ENCODE measurements around the gene ATG2A.
A peak's percentile ranks its signal among the peaks of the same experiment; 100 is the strongest.

The ATG2A gene

DNA sequence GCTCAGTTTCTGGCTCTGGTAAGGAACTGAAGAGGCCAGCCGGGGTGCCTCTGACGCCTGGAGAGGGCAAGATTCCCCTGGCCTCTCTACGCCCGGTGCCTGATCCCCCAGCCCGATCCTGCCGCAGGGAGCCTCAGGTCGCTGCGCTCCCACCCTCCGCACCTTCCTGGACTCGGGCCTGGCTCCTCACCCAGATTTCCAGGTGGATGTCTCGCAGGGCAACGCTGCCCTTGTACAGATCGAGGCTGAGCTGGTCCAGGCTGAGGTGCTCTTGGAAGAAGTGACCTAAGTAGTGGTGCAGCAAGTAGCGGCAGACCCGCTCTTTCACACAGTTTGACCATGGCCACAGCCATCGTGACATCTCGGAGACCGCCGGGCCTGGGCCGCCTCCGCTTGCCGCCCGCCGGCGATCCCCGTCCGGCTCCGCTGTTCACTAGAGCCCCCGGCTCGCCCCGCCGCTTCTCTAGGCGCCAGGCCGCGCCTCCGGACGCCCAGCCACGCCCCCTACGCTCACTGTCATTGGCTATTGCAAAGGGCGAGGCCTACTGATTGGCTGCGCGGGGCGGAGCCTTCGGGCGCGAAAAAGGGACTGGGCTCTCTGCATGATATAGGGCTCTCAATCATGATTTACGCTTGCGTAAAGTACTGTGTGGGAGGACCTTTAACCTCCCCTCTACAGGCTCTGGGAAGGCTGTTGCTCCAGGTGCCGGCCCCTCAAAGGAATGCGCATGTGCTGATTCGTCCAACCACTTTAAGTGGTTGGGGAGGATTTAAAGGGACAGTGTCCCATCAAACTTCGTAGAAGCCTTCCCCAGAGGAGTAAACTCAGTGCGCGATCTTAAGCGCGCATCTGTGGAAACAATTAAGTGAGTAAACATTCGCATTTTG lies at the start of gene ATG2A:
Gene ATG2A (minus strand): TSS at position 435 of the 888 bp plus-strand sequence. CDS start 74 bp downstream, at position 361.
- H3K4me3 ChIP-seq (ENCODE audit: low read depth, low read length): peak within 1 kb of the TSS; percentile 83
- TF ChIP-seq, protein P1, sequence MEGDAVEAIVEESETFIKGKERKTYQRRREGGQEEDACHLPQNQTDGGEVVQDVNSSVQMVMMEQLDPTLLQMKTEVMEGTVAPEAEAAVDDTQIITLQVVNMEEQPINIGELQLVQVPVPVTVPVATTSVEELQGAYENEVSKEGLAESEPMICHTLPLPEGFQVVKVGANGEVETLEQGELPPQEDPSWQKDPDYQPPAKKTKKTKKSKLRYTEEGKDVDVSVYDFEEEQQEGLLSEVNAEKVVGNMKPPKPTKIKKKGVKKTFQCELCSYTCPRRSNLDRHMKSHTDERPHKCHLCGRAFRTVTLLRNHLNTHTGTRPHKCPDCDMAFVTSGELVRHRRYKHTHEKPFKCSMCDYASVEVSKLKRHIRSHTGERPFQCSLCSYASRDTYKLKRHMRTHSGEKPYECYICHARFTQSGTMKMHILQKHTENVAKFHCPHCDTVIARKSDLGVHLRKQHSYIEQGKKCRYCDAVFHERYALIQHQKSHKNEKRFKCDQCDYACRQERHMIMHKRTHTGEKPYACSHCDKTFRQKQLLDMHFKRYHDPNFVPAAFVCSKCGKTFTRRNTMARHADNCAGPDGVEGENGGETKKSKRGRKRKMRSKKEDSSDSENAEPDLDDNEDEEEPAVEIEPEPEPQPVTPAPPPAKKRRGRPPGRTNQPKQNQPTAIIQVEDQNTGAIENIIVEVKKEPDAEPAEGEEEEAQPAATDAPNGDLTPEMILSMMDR (IDR thresholded peaks at IDR 0.05; ENCODE audit: borderline replicate concordance, insufficient read depth, low read depth, low read length): no peak

DNA sequence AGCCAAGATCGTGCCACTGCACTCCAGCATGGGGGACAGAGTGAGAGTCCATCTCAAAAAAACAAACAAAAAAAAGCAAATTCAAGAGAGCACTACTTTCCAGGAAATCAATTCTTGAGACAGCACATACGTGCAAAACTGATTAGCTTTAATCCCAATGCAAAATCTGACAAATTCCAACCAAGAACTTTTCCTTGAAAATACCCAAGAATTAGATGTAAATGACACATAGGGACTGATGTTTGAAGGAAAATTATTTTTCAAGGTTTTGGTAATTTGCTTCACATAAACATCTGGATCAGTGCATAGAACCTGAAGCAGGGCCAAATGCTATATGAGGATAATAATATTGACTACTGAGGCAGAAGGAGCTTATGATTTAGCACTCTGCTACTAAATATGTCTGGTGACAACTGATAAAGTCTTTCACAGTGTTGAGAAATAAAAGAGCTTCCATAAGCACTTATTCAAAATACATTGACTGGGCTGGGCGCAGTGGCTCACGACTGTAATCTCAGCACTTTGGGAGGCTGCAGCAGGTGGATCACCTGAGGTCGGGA lies 46.1 kb upstream of the ATG2A start:
- TF ChIP-seq, protein P1 (IDR thresholded peaks at IDR 0.05; ENCODE audit: borderline replicate concordance, insufficient read depth, low read depth, low read length): no peak
- H3K4me3 ChIP-seq (ENCODE audit: low read depth, low read length): no peak overlapping the region

DNA sequence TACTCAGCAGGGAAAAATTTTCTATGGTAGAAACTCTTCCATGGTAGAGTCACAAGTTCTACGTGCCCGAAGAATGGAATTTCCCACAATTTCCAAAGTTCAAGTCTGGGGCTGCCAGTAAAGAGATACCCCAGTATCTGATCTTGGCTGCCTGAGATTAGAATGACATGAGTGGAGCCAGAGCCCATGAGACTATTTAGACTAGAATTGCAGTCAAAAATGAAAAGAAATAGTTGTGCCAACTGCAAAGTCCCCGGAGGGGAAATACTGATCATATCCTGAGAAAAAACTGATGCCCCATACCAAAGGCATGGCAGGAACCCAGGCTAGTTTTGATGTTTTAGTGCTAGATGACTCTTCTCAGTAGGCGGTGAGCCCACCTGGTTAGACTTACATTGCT lies 43.7 kb upstream of the ATG2A start:
- TF ChIP-seq, protein P1 (IDR thresholded peaks at IDR 0.05; ENCODE audit: borderline replicate concordance, insufficient read depth, low read depth, low read length): no peak
- H3K4me3 ChIP-seq (ENCODE audit: low read depth, low read length): no peak overlapping the region

DNA sequence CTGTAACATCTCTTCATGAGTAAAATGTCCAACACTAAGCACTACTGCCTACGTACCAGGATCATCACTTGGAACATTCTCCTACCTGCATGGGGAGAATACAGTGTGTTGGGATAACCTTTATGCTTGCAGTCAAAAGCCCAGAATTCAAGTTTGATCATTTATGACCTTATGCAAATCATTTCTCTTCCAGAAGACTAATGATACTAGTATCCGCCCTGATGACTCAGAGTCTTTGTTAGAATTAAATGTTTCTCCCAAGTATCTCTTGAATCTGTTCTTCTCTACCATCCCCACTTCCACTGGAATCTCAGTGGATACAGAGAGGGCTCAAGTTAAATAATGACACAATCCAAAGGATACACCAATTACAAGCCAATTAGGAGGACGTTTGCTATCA lies 42.5 kb upstream of the ATG2A start:
- no peak overlapping the region for H3K4me3 ChIP-seq (ENCODE audit: low read depth, low read length)
- TF ChIP-seq, protein P1 (IDR thresholded peaks at IDR 0.05; ENCODE audit: borderline replicate concordance, insufficient read depth, low read depth, low read length): no peak

DNA sequence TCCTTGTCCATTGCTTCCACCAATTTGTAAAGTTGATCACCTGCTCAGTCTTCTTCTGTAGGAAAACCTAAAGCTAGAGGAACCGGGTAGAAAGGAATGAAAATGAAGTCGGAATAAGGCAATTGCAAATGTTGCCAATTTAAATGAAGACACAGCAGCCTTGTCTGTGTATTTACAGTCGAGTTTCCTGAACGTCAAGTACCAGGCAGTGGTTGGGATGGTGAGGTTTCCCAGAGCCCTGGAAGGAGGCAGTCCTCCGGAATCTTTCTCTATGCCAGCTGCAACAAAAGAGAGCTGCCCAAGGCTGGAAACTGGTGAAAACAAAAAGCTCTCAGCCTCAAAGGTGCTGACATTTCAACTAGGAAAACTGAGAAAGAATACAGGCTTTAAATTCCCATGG lies 37.2 kb upstream of the ATG2A start:
- no peak overlapping the region for H3K4me3 ChIP-seq (ENCODE audit: low read depth, low read length)
- TF ChIP-seq, protein P1 (IDR thresholded peaks at IDR 0.05; ENCODE audit: borderline replicate concordance, insufficient read depth, low read depth, low read length): no peak

DNA sequence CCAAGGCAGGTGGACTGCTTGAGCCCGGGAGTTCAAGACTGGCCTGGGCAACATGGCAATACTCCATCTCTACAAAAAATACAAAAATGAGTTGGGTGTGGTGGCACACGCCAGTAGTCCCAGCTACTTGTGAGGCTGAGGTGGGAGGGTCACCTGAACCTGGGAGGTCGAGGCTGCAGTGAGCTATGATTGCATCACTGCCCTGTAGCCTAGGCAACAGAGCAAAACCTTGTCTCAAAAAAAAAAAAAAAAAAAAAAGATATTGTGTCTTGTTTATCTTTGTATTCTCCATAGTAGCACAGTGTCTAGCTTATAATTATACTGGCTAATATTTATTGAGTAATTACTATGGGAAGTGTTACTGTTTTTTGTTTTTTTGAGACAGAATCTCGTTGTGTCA lies 34.5 kb upstream of the ATG2A start:
- TF ChIP-seq, protein P1 (IDR thresholded peaks at IDR 0.05; ENCODE audit: borderline replicate concordance, insufficient read depth, low read depth, low read length): no peak
- no peak overlapping the region for H3K4me3 ChIP-seq (ENCODE audit: low read depth, low read length)

Measured in GM12875 (cell line).